A673 (cell line): ENCODE results near the gene H3-3A. TPM values are rescaled to one million over a fixed set of nuclear protein-coding genes. Genes with fewer than 3 reads are reported as not detected.
A peak's percentile ranks its signal among the peaks of the same experiment; 100 is the strongest.

ENCODE experiments used
- BruUV-seq: library from RNA; stranded (reverse); fragments of 400-500 nt; replicated peaks from 2 replicates; lab custom pipeline; 2021; lab: Mats Ljungman, UMichigan
- CTCF ChIA-PET: fragments of 300-600 bp; sonication (Branson Sonifier 250); formaldehyde crosslinking; loops from one replicate; lab custom pipeline; 2022; ENCODE audit warnings: antibody characterized with exemption; lab: Charles Lee
- POLR2A ChIA-PET: fragments of 300-600 bp; sonication (Branson Sonifier 250); formaldehyde crosslinking; loops from one replicate; lab custom pipeline; 2022; ENCODE audit warnings: antibody characterized with exemption; ENCODE audit not compliant: low non-redundant PET; lab: Charles Lee
- DNase-seq: peaks from one replicate; pipeline ENCODE4 v3.0.0-alpha.2; 2015; ENCODE audit warnings: low spot score
- H3K27ac ChIP-seq: fragments of 200-600 bp; sonication (generic); 2 replicates; pipeline ENCODE4 v1.5.1; 2016; ENCODE audit warnings: mixed run types, low read depth, mild to moderate bottlenecking, mixed read lengths, antibody characterized with exemption, low read length; ENCODE audit not compliant: poor library complexity, severe bottlenecking
- H3K27me3 ChIP-seq: fragments of 200-600 bp; sonication (generic); replicated peaks from 2 replicates; pipeline ENCODE4 v1.6.1; 2017; ENCODE audit warnings: mixed run types, low read depth, mild to moderate bottlenecking, mixed read lengths, antibody characterized with exemption, low read length; ENCODE audit not compliant: insufficient read depth, poor library complexity
- H3K36me3 ChIP-seq: fragments of 200-600 bp; sonication (generic); 2 replicates; pipeline ENCODE4 v1.6.1; 2016; ENCODE audit warnings: mixed run types, mild to moderate bottlenecking, mixed read lengths, antibody characterized with exemption, low read length; ENCODE audit not compliant: insufficient read depth, poor library complexity, severe bottlenecking
- H3K4me1 ChIP-seq: fragments of 200-600 bp; sonication (generic); 2 replicates; pipeline ENCODE4 v1.6.1; 2017; ENCODE audit warnings: mixed run types, mild to moderate bottlenecking, mixed read lengths, antibody characterized with exemption, low read length; ENCODE audit not compliant: insufficient read depth, poor library complexity, severe bottlenecking
- H3K4me3 ChIP-seq: fragments of 200-600 bp; sonication (generic); 2 replicates; pipeline ENCODE4 v1.5.1; 2016; ENCODE audit warnings: low read depth, mixed run types, mild to moderate bottlenecking, mixed read lengths, low read length; ENCODE audit not compliant: poor library complexity, severe bottlenecking
- H3K9me3 ChIP-seq: fragments of 200-600 bp; sonication (generic); 2 replicates; pipeline ENCODE4 v1.6.1; 2016; ENCODE audit warnings: mixed run types, low read depth, mild to moderate bottlenecking, mixed read lengths, antibody characterized with exemption, low read length; ENCODE audit not compliant: poor library complexity, severe bottlenecking
- CTCF ChIP-seq: fragments of 300-800, 200-600 bp; sonication (generic); conservative IDR thresholded peaks from 2 replicates; pipeline ENCODE4 v1.5.1; 2017; ENCODE audit warnings: low read depth, mild to moderate bottlenecking, antibody characterized with exemption, low read length, moderate library complexity, mixed read lengths
- EZH2 ChIP-seq: fragments of 200-600 bp; sonication (generic); IDR thresholded peaks from 2 replicates; pipeline ENCODE4 v1.6.1; 2017; ENCODE audit warnings: borderline replicate concordance, low read depth, mild to moderate bottlenecking, mixed read lengths, antibody characterized with exemption, low read length; ENCODE audit not compliant: poor library complexity, severe bottlenecking
- intact Hi-C: fragments of 100-400 bp; cut with micrococcal nuclease; formaldehyde crosslinking; loops from one replicate; pipeline ENCODE4 v1.10.0; 2022; ENCODE audit not compliant: unreplicated experiment
- total RNA-seq: library from RNA; stranded (reverse); gene quantifications from 2 replicates; pipeline ENCODE4 v1.2.3, GENCODE V29; 2021

The H3-3A gene
- total RNA-seq, 1 experiment from 2014 or later, result 638 TPM

GRCh38 chr1:226119169-226119568 is 56.7 kb downstream of the H3-3A start:
- TF ChIP-seq EZH2, result no peak
- no peak for TF ChIP-seq CTCF
- Histone ChIP-seq H3K36me3 (no peaks in the 10 kb centered on the region), H3K27ac (no peak overlapping the region), H3K9me3 (no peaks in the 10 kb centered on the region), H3K27me3 (no peaks in the 10 kb centered on the region), H3K4me1 (peaks cover 6% of the 10 kb centered on the region), H3K4me3 (no peak overlapping the region)
- ChIA-PET POLR2A (no interaction called here), CTCF (interaction anchor here (2.3 kb wide), 1 partner anchor 54 kb away, joined by 4 read pairs; no protein-coding TSS in a partner anchor)
- DNase-seq, result no peak
- intact Hi-C loops, result no loop called here
- BruUV-seq, result no TSS peak

DNA sequence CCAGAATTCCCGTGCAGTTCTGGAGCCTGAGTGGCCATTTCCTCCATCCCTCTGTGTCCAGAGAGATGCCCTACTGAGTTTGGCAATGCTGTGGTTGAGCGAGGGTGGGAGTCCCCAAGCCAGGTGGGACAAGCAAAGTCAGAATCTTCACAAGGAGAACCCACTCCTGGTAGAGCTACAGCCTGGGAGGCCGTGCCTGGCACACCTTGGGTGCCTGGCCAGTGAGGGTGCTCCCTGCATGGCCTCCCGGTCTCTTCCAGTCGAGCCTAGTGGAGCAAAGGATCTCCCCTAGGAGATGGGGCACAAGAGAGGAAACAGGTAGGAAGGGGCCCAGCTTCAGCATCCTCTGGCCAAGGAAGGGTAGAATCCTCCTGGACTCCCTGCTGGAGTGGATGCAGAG is 57.9 kb downstream of the H3-3A start:
- DNase-seq, result no peak
- Histone ChIP-seq H3K27ac (no peak overlapping the region), H3K4me3 (no peak overlapping the region), H3K4me1 (peaks cover 6% of the 10 kb centered on the region), H3K9me3 (no peaks in the 10 kb centered on the region), H3K27me3 (no peaks in the 10 kb centered on the region), H3K36me3 (no peaks in the 10 kb centered on the region)
- CTCF ChIA-PET, result interaction anchor here (0.6 to 1.2 kb wide), 3 partner anchors 9 to 62 kb away, joined by 3 to 12 read pairs (median 8); no protein-coding TSS in a partner anchor
- intact Hi-C loops, result loop anchor here (5.0 kb wide), 2 partner anchors 38 to 123 kb away; partner anchors contain the start of gene SDE2
- no TSS peak for BruUV-seq
- no peak for TF ChIP-seq CTCF
- no peak for TF ChIP-seq EZH2
- POLR2A ChIA-PET, result interaction anchor here (0.5 kb wide), 1 partner anchor 165 kb away, joined by 9 read pairs; no protein-coding TSS in a partner anchor

DNA sequence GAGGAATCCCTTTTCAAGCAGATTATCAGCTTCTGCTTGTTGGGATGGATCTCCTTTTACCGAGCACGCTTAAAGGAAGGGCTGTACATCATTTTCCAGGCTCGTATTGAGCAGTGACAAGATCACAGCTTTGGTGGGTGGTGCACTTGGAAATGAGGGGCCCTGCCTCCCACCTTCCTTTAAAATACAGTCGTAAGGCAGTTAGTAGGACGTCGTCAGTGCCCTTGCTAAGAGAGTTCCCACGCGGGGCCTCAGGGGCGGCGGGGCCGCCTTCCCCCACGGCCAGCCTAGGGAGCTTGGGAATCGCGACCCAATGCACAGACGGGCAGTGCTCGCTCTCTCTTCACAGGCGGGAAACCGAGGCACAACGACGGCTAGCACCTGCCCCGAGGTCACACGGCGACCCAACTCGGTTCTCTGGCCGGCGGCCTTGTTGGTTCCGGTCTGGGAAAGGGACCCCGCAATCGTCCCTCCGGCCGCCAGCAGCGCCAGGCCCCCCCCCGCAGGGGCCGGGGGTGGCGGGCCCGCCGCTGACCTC is 58.6 kb downstream of the H3-3A start:
- Histone ChIP-seq H3K36me3 (no peaks in the 10 kb centered on the region), H3K27ac (peak overlapping the region; percentile 84), H3K4me1 (peaks cover 6% of the 10 kb centered on the region), H3K27me3 (no peaks in the 10 kb centered on the region), H3K4me3 (peak overlapping the region; percentile 72), H3K9me3 (no peaks in the 10 kb centered on the region)
- intact Hi-C loops, result loop anchor here (1.0 to 5.0 kb wide), 3 partner anchors 39 to 124 kb away; partner anchors contain the start of gene SDE2
- no peak for DNase-seq
- CTCF ChIA-PET, result interaction anchor here (0.8 to 1.2 kb wide), 2 partner anchors 10 to 56 kb away, joined by 3 to 12 read pairs; no protein-coding TSS in a partner anchor
- POLR2A ChIA-PET, result interaction anchor here (0.5 to 0.7 kb wide), 2 partner anchors 166 to 218 kb away, joined by 7 to 9 read pairs; no protein-coding TSS in a partner anchor
- BruUV-seq, result no TSS peak
- no peak for TF ChIP-seq CTCF
- TF ChIP-seq EZH2, result no peak

Other genes with a start within 250 kb of the H3-3A start
- gene TMEM63A, start 180.3 kb upstream of the H3-3A start, total RNA-seq, result 25.3 and 31.2 TPM in 2 replicates
- gene LEFTY1, start 173.6 kb upstream of the H3-3A start, total RNA-seq, result 0.24 TPM in 1 of 2 replicates, not detected in the other
- 49.5 and 52.5 TPM in 2 replicates for gene PYCR2, start 138.5 kb upstream of the H3-3A start, total RNA-seq
- gene LEFTY2, start 121.5 kb upstream of the H3-3A start, total RNA-seq, result not detected in 2 replicates
- gene SDE2, start 63.4 kb upstream of the H3-3A start, total RNA-seq, result 26.7 and 27.7 TPM in 2 replicates
- gene ACBD3, start 124.0 kb downstream of the H3-3A start, total RNA-seq, result 30.5 and 33.4 TPM in 2 replicates
- 0.39 TPM in 1 of 2 replicates, not detected in the other for gene MIXL1, start 160.9 kb downstream of the H3-3A start, total RNA-seq
- 20.2 and 20.7 TPM in 2 replicates for gene LIN9, start 246.4 kb downstream of the H3-3A start, total RNA-seq